ENCODE measurements around the gene BCAS1. TPM values are rescaled to one million over a fixed set of nuclear protein-coding genes. Genes with fewer than 3 reads are reported as not detected.

BCAS1 gene
- total RNA-seq, 6 experiments from 2014 or later = 0.07 to 0.43 (median 0.15) TPM; not detected in 2

DNA sequence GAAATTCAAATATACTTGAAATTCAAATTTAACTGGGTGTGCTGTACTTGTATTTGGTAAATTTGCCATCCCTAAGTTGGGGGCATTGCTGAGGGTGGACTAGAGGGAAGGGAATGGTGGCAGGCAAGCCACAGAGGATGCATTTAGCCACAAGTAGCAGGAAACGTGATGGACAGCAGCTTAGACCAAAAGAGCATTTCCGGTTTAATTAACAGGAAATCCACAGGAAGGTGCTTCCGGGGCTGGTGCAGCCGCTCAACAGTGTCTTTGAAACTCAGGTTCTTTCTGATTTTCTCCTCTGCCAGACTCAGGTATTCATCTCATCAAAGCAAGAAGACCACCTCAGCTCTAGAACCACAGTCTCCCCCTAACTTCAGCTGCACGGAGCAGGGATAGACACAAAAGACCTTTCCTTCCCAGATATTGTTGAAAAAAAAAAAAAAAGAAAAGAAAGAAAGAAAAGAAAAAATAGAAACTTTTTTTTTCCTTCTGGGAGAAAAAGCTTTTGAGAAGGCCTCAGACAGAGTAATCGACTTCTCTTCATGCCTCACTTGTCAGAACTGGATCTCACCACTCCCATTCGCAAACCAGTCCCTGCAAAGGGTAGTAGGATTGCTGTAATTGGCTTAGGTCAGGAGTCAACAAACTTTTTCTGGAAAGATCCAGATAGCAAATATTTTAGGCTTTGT is 8.0 kb upstream of the BCAS1 start:
- no peaks in the 10 kb centered on the region for H3K27me3 ChIP-seq

DNA sequence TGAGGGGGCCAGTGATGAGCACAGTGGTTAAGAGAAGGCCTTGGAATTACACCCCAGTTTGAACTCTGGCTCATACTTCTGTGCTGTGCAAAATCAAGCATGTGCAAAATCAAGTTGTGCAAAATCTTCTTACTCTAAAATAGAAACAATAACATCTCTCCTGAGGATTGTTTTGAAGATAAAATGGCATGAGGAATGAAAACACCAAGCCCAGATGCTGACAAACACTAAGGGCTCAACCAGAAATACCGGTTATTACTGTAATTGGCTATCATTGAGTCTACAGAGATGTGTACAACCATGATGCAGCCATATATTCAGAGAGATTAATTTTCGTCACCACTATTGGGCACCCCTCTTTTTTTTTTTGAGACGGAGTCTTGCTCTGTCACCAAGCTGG is 5.9 kb upstream of the BCAS1 start:
- Histone ChIP-seq H3K36me3 (no peaks in the 10 kb centered on the region), H3K4me1 (no peaks in the 10 kb centered on the region), H3K4me3 (no peak overlapping the region), H3K9me3 (no peaks in the 10 kb centered on the region), H3K27ac (no peak overlapping the region), H3K27me3 (no peaks in the 10 kb centered on the region)
- WGBS (ENCODE audit: insufficient coverage, low coverage, low lambda C conversion rate, missing lambda C conversion rate) = 83% methylated on average over 3 of the region's 3 CpGs
- ATAC-seq (no peak), DNase-seq (no peak)
- intact Hi-C loops (cut with DNase I) = no loop called here
- TF ChIP-seq, protein P1, sequence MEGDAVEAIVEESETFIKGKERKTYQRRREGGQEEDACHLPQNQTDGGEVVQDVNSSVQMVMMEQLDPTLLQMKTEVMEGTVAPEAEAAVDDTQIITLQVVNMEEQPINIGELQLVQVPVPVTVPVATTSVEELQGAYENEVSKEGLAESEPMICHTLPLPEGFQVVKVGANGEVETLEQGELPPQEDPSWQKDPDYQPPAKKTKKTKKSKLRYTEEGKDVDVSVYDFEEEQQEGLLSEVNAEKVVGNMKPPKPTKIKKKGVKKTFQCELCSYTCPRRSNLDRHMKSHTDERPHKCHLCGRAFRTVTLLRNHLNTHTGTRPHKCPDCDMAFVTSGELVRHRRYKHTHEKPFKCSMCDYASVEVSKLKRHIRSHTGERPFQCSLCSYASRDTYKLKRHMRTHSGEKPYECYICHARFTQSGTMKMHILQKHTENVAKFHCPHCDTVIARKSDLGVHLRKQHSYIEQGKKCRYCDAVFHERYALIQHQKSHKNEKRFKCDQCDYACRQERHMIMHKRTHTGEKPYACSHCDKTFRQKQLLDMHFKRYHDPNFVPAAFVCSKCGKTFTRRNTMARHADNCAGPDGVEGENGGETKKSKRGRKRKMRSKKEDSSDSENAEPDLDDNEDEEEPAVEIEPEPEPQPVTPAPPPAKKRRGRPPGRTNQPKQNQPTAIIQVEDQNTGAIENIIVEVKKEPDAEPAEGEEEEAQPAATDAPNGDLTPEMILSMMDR (IDR thresholded peaks at IDR 0.05) = no peak
- no peak for TF ChIP-seq POLR2A (IDR thresholded peaks at IDR 0.05)

More for the DNA sequence above, 8.0 kb upstream of the BCAS1 start:
- H3K27ac ChIP-seq = no peak overlapping the region
- no peaks in the 10 kb centered on the region for H3K9me3 ChIP-seq
- H3K36me3 ChIP-seq = no peaks in the 10 kb centered on the region
- intact Hi-C loops (cut with DNase I) = no loop called here
- ATAC-seq (no peak), DNase-seq (no peak)
- H3K4me1 ChIP-seq = no peaks in the 10 kb centered on the region
- WGBS (ENCODE audit: insufficient coverage, low coverage, low lambda C conversion rate, missing lambda C conversion rate) = 49% methylated on average over 7 of the region's 7 CpGs
- TF ChIP-seq POLR2A (IDR thresholded peaks at IDR 0.05) = no peak
- TF ChIP-seq, protein P1 (IDR thresholded peaks at IDR 0.05) = no peak
- no peak overlapping the region for H3K4me3 ChIP-seq

DNA sequence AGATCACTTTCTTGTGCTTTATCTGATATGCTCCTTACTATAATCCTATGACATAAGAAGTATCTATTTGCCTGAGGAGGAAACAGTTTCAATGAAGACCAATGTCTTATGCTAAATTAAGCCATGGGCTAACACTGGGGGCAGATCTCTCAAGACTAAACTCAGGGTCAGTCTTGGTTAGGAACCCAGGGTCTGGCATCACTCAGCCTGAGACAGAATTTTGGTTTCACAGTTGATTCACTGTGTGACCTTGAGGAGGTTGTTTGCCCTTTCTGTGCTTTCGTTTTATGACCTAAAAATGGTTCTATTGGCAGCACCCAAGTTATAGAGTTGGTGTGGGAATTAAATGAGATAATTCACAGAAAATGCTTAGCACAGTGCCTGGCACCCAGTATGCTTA is 4.9 kb upstream of the BCAS1 start:
- H3K27ac ChIP-seq = no peak overlapping the region
- no peak for ATAC-seq
- no peaks in the 10 kb centered on the region for H3K36me3 ChIP-seq
- peaks cover 0 to 3% (median 0%) of the 10 kb centered on the region in 4 donors for H3K4me1 ChIP-seq
- DNase-seq = no peak
- no peaks in the 10 kb centered on the region for H3K27me3 ChIP-seq
- 21% methylated on average over 1 of the region's 1 CpG for WGBS (ENCODE audit: insufficient coverage, low coverage, low lambda C conversion rate, missing lambda C conversion rate)
- no peak for TF ChIP-seq POLR2A (IDR thresholded peaks at IDR 0.05)
- TF ChIP-seq, protein P1 (IDR thresholded peaks at IDR 0.05) = no peak
- no peaks in the 10 kb centered on the region for H3K9me3 ChIP-seq
- H3K4me3 ChIP-seq = no peak overlapping the region
- intact Hi-C loops (cut with DNase I) = no loop called here

DNA sequence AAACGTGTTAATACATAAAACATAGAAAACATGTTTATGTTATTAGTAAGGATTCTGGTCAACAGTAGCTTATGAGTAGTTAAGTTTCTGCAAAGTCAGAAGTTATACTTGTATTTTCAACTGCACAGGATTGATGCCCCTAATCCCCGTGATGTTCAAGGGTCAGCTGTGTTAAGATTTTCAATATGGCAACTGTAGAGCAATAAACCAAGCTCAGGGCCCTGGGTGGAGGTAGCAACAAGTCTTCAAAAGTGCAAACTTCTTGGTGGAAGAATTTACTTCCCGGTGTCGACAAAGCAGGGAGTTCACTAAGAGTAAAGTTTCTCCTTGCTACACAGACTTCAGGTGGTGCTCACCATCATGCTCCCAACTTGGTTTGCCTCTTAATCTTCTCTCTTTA is 4.1 kb upstream of the BCAS1 start:
- ATAC-seq (no peak), DNase-seq (no peak)
- TF ChIP-seq, protein P1 (IDR thresholded peaks at IDR 0.05) = no peak
- TF ChIP-seq POLR2A (IDR thresholded peaks at IDR 0.05) = no peak
- intact Hi-C loops (cut with DNase I) = no loop called here
- Histone ChIP-seq H3K36me3 (no peaks in the 10 kb centered on the region), H3K27ac (no peak overlapping the region), H3K27me3 (no peaks in the 10 kb centered on the region), H3K4me3 (no peak overlapping the region), H3K9me3 (no peaks in the 10 kb centered on the region), H3K4me1 (peaks cover 0 to 3% (median 0%) of the 10 kb centered on the region in 4 donors)
- 73% methylated on average over 4 of the region's 4 CpGs for WGBS (ENCODE audit: insufficient coverage, low coverage, low lambda C conversion rate, missing lambda C conversion rate)

Data from right lobe of liver (tissue), 6 donors.